Central memory CD8-positive, alpha-beta T cell (primary cell): ENCODE results near the gene MED31.
"Not testable (repeated sequence)": the region's sequence is repeated elsewhere in the genome, so short reads cannot be mapped to it uniquely, and the experiment has no call there.

ENCODE experiments used
- ATAC-seq: fragments of 150-1000 bp; cut with Tn5 transposase; replicated peaks from 2 replicates; pipeline ENCODE4 v1.10.0; 2022; ENCODE audit warnings: mild to moderate bottlenecking, moderate FRiP score, moderate number of reproducible peaks; ENCODE audit not compliant: poor library complexity, severe bottlenecking; ENCODE audit errors: extremely low read depth
- DNase-seq, 2 donors: peaks; one replicate each; pipeline ENCODE4 v3.0.0; 2021; ENCODE audit warnings: low spot score in 2 of 2
- H3K27ac Mint-ChIP-seq: one replicate; pipeline ENCODE4 v1.8.0; 2022; ENCODE audit warnings: low read depth, mild to moderate bottlenecking, moderate library complexity, mixed read lengths
- H3K27me3 Mint-ChIP-seq: one replicate; pipeline ENCODE4 v1.8.0; 2022; ENCODE audit warnings: mixed read lengths
- H3K36me3 Mint-ChIP-seq: one replicate; pipeline ENCODE4 v1.8.0; 2022; ENCODE audit warnings: mild to moderate bottlenecking, moderate library complexity, mixed read lengths; ENCODE audit not compliant: insufficient read depth
- H3K4me1 Mint-ChIP-seq: one replicate; pipeline ENCODE4 v1.8.0; 2022; ENCODE audit warnings: mixed read lengths
- H3K4me3 Mint-ChIP-seq: one replicate; pipeline ENCODE4 v1.8.0; 2022; ENCODE audit warnings: mild to moderate bottlenecking, moderate library complexity, mixed read lengths
- H3K9me3 Mint-ChIP-seq: one replicate; pipeline ENCODE4 v1.8.0; 2022; ENCODE audit warnings: mixed read lengths

Gene MED31

DNA sequence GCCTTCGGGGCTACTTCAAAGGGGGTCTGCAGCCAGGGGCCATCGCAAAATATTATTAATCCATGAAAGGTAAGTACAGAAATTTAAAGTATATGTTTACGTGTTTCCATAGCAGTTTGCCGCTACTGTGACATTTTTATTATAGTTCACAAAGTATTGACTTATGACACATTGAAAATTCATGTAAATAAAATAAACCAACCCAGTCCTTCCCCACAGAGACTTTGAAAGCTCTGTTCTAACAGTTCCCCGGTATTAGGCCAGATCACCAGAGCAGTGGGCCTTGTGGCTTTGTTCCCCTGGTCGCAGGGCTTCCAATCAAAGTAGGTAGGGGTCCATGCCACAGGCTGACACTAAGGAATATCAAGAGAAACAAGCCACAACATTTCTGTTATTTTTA lies 24.8 kb downstream of the MED31 start:
- DNase-seq (no peak), ATAC-seq (no peak)
- H3K9me3 Mint-ChIP-seq: no peaks in the 10 kb centered on the region
- no peak overlapping the region for H3K27ac Mint-ChIP-seq
- H3K27me3 Mint-ChIP-seq: no peaks in the 10 kb centered on the region
- no peak overlapping the region for H3K4me3 Mint-ChIP-seq
- H3K36me3 Mint-ChIP-seq: peaks cover 16% of the 10 kb centered on the region
- H3K4me1 Mint-ChIP-seq: peaks cover 24% of the 10 kb centered on the region

DNA sequence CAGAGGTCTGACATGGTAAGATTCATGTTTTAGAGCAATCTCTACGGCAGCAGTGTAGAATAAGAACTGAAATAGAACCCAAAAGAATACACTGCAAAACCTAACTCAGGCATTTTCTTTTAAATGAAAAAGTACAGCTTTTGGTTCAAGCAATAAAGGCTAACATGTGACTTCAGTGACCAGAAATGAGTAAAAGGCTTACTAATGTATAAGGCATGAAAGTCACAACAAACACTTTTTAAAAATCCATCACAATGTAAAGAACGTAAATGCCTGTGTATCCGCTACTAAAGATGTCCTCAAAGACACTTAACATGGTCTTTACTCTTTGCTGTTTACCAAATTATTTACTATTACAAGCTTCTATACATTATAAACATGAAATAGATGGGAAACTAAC lies 27.5 kb downstream of the MED31 start:
- Mint-ChIP-seq H3K4me3 (no peak overlapping the region), H3K27me3 (no peaks in the 10 kb centered on the region), H3K9me3 (no peaks in the 10 kb centered on the region), H3K36me3 (peaks cover 19% of the 10 kb centered on the region), H3K27ac (no peak overlapping the region), H3K4me1 (peaks cover 12% of the 10 kb centered on the region)
- ATAC-seq (no peak), DNase-seq (no peak)

DNA sequence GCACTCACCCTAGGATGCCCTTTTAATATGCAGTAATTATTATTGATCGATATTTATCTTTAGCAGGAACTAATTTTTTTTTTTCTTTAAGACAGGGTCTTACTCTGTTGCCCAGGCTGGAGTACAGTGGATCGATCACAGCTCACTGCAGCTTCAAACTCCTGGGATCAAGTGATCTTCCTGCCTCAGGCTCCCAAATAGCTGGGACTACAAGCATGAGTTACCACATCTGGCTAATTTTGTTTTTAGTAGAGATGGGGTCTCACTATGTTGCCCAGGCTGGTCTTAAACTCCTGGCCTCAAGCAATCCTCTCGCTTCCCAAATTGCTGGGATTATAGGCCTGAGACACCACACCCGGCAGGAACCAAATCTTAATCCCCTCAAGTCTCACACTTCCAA lies 40.2 kb downstream of the MED31 start:
- Mint-ChIP-seq H3K27ac (no peak overlapping the region), H3K4me1 (peaks cover 11% of the 10 kb centered on the region)

GRCh38 chr17:6610011-6610410 lies 41.4 kb downstream of the MED31 start:
- no peak for ATAC-seq
- no peak for DNase-seq
- no peaks in the 10 kb centered on the region for H3K9me3 Mint-ChIP-seq
- H3K27me3 Mint-ChIP-seq: no peaks in the 10 kb centered on the region
- no peak overlapping the region for H3K27ac Mint-ChIP-seq
- peaks cover 11% of the 10 kb centered on the region for H3K4me1 Mint-ChIP-seq
- H3K4me3 Mint-ChIP-seq: no peak overlapping the region
- peaks cover 35% of the 10 kb centered on the region for H3K36me3 Mint-ChIP-seq

More for the DNA sequence above, 40.2 kb downstream of the MED31 start:
- DNase-seq: no peak
- ATAC-seq: no peak
- H3K27me3 Mint-ChIP-seq: no peaks in the 10 kb centered on the region
- H3K4me3 Mint-ChIP-seq: no peak overlapping the region
- H3K9me3 Mint-ChIP-seq: no peaks in the 10 kb centered on the region
- peaks cover 27% of the 10 kb centered on the region for H3K36me3 Mint-ChIP-seq

DNA sequence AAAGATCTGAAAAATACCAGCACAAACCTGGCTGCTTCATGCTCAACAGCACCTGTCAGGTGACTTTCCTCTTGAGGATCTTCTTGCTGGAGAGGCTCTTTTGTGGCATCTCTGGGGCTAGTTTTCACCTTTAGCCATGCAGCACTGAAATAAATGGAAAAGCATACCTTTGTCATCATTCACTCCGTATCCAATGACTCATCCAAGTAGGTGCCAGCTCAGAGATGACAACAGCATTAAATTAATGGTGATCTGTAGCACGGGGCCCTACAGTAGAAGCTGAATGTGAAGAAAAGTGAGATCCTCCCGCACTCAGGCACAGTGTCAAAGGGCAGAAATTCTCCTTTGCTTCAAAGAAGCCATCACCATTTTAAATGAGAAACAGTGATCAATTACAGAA lies 43.1 kb downstream of the MED31 start:
- no peak for DNase-seq
- ATAC-seq: no peak
- Mint-ChIP-seq H3K9me3 (no peaks in the 10 kb centered on the region), H3K27me3 (no peaks in the 10 kb centered on the region), H3K36me3 (peaks cover 49% of the 10 kb centered on the region), H3K4me1 (no peaks in the 10 kb centered on the region), H3K27ac (no peak overlapping the region), H3K4me3 (no peak overlapping the region)

- no peak for DNase-seq
- no peaks in the 10 kb centered on the region for H3K9me3 Mint-ChIP-seq
- H3K27me3 Mint-ChIP-seq: no peaks in the 10 kb centered on the region
- H3K36me3 Mint-ChIP-seq: peaks cover 43% of the 10 kb centered on the region
- no peak for ATAC-seq
- H3K4me1 Mint-ChIP-seq: no peaks in the 10 kb centered on the region
- no peak overlapping the region for H3K4me3 Mint-ChIP-seq
- H3K27ac Mint-ChIP-seq: no peak overlapping the region
These were observed 46.3 kb downstream of the MED31 start for GRCh38 chr17:6605142-6605541.

DNA sequence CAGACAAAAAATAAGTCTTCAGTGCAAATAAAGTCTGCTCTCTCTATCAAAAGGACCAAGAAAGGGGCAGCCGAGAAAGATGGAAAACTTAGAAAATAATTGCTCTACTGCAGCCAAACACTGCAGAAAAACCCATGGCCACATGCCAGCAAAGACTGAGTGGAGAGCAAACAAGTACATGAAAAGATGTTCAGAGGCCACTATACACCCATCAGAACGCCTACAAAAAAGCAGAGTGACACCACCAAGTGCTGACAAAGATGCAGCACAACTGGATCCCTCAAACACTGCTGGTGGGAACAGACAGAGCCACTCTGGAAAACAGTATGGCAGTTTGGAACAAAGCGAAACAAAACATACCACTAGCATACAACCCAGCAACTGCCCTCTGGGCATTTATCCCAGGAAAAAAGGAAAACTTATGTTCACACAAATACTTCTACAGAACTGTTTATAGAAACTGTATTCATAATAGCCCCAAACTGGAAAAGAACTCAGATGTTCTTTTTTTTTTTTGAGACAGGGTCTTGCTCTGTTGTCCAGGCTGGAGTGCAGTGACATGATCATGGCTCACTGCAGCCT lies 47.6 kb downstream of the MED31 start:
- Mint-ChIP-seq H3K36me3 (peaks cover 42% of the 10 kb centered on the region), H3K9me3 (no peaks in the 10 kb centered on the region), H3K27ac (no peak overlapping the region), H3K27me3 (no peaks in the 10 kb centered on the region), H3K4me1 (no peaks in the 10 kb centered on the region), H3K4me3 (no peak overlapping the region)
- DNase-seq (no peak), ATAC-seq (no peak)

- peaks cover 37% of the 10 kb centered on the region for H3K36me3 Mint-ChIP-seq
These were observed 49.3 kb downstream of the MED31 start for GRCh38 chr17:6602141-6602540.

GRCh38 chr17:6599364-6599763 lies 52.0 kb downstream of the MED31 start:
- H3K27me3 Mint-ChIP-seq: no peaks in the 10 kb centered on the region
- peaks cover 34% of the 10 kb centered on the region for H3K36me3 Mint-ChIP-seq
- H3K27ac Mint-ChIP-seq: no peak overlapping the region
- H3K9me3 Mint-ChIP-seq: no peaks in the 10 kb centered on the region
- H3K4me1 Mint-ChIP-seq: no peaks in the 10 kb centered on the region
- no peak overlapping the region for H3K4me3 Mint-ChIP-seq
- no peak for ATAC-seq
- DNase-seq: no peak

More at GRCh38 chr17:6602141-6602540, 49.3 kb downstream of the MED31 start:
- Mint-ChIP-seq H3K9me3 (no peaks in the 10 kb centered on the region), H3K27me3 (no peaks in the 10 kb centered on the region), H3K27ac (no peak overlapping the region), H3K4me3 (no peak overlapping the region), H3K4me1 (no peaks in the 10 kb centered on the region)
- ATAC-seq (no peak), DNase-seq (no peak)

DNA sequence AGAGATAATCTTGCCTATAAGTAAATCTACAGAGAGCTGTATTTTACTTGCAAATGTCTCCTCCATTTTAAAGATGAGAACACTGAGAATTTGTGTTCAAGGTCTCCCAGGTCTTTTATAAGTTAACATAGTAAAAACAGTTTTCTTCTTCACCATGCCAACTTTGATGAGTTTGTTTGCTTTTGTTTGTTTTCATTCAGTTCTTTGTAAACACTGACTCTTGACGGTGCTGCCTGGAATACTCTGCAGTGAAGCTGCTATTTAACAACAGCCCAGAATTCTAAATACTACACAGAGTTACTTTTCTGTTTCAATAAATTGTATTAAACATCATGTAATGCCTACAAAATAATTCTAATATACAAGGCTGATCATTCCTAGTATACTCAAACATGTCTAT lies 53.7 kb downstream of the MED31 start:
- Mint-ChIP-seq H3K27me3 (no peaks in the 10 kb centered on the region), H3K36me3 (peaks cover 33% of the 10 kb centered on the region), H3K4me1 (no peaks in the 10 kb centered on the region), H3K4me3 (no peak overlapping the region), H3K27ac (no peak overlapping the region), H3K9me3 (no peaks in the 10 kb centered on the region)
- DNase-seq: no peak
- ATAC-seq: no peak

GRCh38 chr17:6596941-6597340 lies 54.5 kb downstream of the MED31 start:
- no peak for DNase-seq
- H3K4me1 Mint-ChIP-seq: no peaks in the 10 kb centered on the region
- ATAC-seq: no peak
- H3K27ac Mint-ChIP-seq: no peak overlapping the region
- peaks cover 37% of the 10 kb centered on the region for H3K36me3 Mint-ChIP-seq
- no peaks in the 10 kb centered on the region for H3K9me3 Mint-ChIP-seq
- no peaks in the 10 kb centered on the region for H3K27me3 Mint-ChIP-seq
- no peak overlapping the region for H3K4me3 Mint-ChIP-seq

DNA sequence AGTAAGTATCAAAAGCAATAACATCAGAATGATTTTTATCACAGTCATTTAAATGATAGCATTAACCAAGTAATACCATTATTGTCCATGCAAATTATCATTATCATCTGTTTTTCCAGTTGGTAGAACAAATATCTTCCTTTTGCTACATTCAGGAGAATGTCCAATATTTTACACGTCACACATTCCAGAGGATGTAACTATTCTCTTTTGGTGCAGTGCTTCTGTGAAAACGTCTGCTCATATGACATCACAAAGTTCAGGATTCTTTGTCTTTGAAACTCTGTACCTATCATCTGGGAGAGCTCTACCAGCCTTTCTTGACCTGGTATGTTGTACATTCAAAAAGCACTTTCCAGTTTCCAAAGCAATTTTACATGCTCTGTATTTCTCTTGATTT lies 54.9 kb downstream of the MED31 start:
- Mint-ChIP-seq H3K4me1 (no peaks in the 10 kb centered on the region), H3K27me3 (no peaks in the 10 kb centered on the region), H3K27ac (no peak overlapping the region), H3K4me3 (no peak overlapping the region), H3K36me3 (peaks cover 37% of the 10 kb centered on the region), H3K9me3 (no peaks in the 10 kb centered on the region)
- DNase-seq (no peak), ATAC-seq (no peak)

DNA sequence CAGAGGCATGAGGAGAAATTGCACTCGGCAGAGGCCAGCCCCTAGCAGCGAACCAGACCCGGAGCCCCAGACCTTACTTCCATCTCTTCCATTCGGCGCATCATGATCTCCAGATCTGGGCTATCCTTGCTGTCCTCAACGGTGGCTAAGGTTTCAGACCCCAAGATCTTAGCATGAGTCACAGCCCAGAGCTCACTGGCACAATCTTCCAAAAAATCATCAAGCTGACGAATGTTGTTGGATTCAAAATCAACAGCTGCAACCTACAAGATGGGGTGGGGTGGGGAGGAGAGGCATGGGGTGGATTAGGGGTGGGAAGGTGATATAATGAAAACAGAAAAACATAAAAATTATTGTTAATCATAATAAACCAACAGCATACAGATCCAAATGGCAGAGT lies 55.3 kb downstream of the MED31 start:
- Mint-ChIP-seq H3K36me3 (peaks cover 35% of the 10 kb centered on the region), H3K27ac (no peak overlapping the region)

GRCh38 chr17:6593371-6593770 lies 58.0 kb downstream of the MED31 start:
- H3K27me3 Mint-ChIP-seq, DNase-seq, H3K27ac Mint-ChIP-seq, ATAC-seq, H3K4me1 Mint-ChIP-seq, H3K9me3 Mint-ChIP-seq, H3K4me3 Mint-ChIP-seq: not testable (repeated sequence)
- H3K36me3 Mint-ChIP-seq: peaks cover 43% of the 10 kb centered on the region

More for the DNA sequence above, 55.3 kb downstream of the MED31 start:
- H3K27me3 Mint-ChIP-seq: no peaks in the 10 kb centered on the region
- H3K9me3 Mint-ChIP-seq: no peaks in the 10 kb centered on the region
- ATAC-seq (no peak), DNase-seq (no peak)
- no peaks in the 10 kb centered on the region for H3K4me1 Mint-ChIP-seq
- H3K4me3 Mint-ChIP-seq: no peak overlapping the region
